Measurements from ENCODE around the gene INSIG1. TPM values are rescaled to one million over a fixed set of nuclear protein-coding genes. Genes with fewer than 3 reads are reported as not detected.

Gene INSIG1
- total RNA-seq, 4 donors from 2014 or later = 36.3 to 147 (median 100) TPM

DNA sequence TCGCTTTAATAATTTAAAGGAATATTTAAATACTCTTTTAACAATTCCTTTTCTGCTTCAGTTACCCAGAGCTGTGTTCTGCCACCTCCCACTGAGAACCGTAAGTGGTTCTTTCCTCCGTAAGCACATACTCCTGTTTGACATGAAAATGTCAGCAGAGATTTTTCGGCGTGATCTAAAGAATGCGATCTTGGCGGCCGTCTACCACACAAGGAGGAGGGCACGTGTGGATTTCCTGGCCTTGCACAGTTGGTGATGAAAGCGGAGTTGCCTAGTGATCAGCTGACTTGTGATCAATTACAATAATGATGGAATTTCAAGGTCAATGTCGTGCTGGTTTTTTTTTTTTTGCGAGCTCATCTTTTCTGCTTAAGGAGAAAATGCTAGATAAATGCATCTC lies 35.6 kb upstream of the INSIG1 start:
- TF ChIP-seq, protein P1, sequence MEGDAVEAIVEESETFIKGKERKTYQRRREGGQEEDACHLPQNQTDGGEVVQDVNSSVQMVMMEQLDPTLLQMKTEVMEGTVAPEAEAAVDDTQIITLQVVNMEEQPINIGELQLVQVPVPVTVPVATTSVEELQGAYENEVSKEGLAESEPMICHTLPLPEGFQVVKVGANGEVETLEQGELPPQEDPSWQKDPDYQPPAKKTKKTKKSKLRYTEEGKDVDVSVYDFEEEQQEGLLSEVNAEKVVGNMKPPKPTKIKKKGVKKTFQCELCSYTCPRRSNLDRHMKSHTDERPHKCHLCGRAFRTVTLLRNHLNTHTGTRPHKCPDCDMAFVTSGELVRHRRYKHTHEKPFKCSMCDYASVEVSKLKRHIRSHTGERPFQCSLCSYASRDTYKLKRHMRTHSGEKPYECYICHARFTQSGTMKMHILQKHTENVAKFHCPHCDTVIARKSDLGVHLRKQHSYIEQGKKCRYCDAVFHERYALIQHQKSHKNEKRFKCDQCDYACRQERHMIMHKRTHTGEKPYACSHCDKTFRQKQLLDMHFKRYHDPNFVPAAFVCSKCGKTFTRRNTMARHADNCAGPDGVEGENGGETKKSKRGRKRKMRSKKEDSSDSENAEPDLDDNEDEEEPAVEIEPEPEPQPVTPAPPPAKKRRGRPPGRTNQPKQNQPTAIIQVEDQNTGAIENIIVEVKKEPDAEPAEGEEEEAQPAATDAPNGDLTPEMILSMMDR (IDR thresholded peaks at IDR 0.05) = no peak
- no peak for TF ChIP-seq POLR2A (IDR thresholded peaks at IDR 0.05)
- no peak for DNase-seq
- H3K9me3 ChIP-seq = no peaks in the 10 kb centered on the region
- H3K27ac ChIP-seq = no peak overlapping the region
- H3K4me1 ChIP-seq = no peaks in the 10 kb centered on the region
- no peak overlapping the region for H3K4me3 ChIP-seq
- no peaks in the 10 kb centered on the region for H3K27me3 ChIP-seq
- no peaks in the 10 kb centered on the region for H3K36me3 ChIP-seq

DNA sequence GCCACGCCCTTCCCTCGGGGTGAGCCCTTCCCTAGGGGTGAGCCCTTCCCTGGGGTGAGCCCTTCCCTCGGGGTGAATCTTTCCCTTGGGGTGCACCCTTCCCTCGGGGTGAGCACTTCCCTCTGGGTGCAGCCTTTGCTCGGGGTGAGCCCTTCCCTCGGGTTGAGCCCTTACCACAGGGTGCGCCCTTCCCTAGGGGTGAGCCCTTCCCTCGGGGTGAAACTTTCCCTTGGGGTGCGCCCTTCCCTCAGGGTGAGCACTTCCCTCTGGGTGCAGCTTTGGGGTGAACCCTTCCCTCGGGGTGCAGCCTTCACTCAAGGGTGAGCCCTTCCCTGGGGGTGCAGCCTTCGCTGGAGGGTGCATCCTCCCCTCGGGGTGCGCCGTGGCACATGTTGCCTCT lies 34.6 kb upstream of the INSIG1 start:
- Histone ChIP-seq H3K36me3 (no peaks in the 10 kb centered on the region), H3K27me3 (no peaks in the 10 kb centered on the region), H3K9me3 (no peaks in the 10 kb centered on the region), H3K4me1 (no peaks in the 10 kb centered on the region), H3K27ac (no peak overlapping the region), H3K4me3 (no peak overlapping the region)
- TF ChIP-seq POLR2A (IDR thresholded peaks at IDR 0.05) = no peak
- TF ChIP-seq, protein P1 (IDR thresholded peaks at IDR 0.05) = no peak
- DNase-seq = peak in 1 of 3 donors; percentile 31

DNA sequence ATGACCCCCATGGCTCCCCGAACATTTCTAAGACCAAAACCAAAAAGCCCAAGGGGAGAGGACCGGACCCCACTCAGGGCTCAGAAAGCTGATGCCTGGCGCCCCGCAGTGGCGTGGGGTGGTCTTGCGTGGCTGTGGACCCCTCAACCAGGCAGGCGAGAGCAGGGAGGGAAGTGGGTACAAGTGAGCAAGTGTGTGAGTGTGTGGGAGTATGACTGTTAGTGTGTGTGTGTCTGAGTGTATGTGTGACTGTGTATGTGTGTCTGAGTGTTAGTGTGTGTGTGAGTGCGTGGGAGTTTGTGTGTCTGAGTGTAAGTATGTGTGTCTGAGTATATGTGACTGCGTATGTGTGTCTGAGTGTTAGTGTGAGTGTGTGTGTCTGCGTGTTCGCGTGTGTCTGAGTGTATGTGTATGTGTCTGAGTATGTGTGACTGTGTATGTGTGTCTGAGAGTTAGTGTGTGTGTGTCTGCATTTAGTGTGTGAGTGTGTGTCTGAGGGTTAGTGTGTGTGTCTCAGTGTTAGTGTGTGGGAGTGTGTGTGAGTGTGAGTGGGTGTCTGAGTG lies 34.0 kb upstream of the INSIG1 start:
- DNase-seq = peak in 1 of 3 donors; percentile 16
- Histone ChIP-seq H3K4me1 (no peaks in the 10 kb centered on the region), H3K4me3 (no peak overlapping the region), H3K36me3 (no peaks in the 10 kb centered on the region), H3K27me3 (no peaks in the 10 kb centered on the region), H3K9me3 (no peaks in the 10 kb centered on the region), H3K27ac (no peak overlapping the region)
- TF ChIP-seq, protein P1 (IDR thresholded peaks at IDR 0.05) = no peak
- TF ChIP-seq POLR2A (IDR thresholded peaks at IDR 0.05) = no peak

DNA sequence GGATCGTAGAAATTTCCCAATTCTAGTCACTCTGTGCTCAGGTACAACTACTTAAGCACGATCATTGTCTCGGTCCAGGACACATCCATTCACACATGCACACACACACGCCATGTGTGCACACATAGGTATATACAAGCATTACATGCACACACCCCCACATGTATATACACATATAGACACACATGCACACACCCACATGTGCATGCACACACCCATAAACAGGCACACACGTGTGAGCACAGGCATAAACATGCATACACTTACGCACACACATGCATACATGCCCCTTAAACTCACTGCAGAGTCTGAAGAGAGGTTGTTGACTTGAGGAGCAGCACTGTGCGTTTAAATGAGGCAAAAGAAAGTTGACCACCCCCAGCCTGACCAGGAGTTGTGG lies 32.5 kb upstream of the INSIG1 start:
- Histone ChIP-seq H3K27me3 (no peaks in the 10 kb centered on the region), H3K9me3 (no peaks in the 10 kb centered on the region), H3K36me3 (no peaks in the 10 kb centered on the region), H3K4me1 (no peaks in the 10 kb centered on the region), H3K27ac (no peak overlapping the region), H3K4me3 (no peak overlapping the region)
- no peak for TF ChIP-seq POLR2A (IDR thresholded peaks at IDR 0.05)
- TF ChIP-seq, protein P1 (IDR thresholded peaks at IDR 0.05) = no peak
- DNase-seq = no peak

DNA sequence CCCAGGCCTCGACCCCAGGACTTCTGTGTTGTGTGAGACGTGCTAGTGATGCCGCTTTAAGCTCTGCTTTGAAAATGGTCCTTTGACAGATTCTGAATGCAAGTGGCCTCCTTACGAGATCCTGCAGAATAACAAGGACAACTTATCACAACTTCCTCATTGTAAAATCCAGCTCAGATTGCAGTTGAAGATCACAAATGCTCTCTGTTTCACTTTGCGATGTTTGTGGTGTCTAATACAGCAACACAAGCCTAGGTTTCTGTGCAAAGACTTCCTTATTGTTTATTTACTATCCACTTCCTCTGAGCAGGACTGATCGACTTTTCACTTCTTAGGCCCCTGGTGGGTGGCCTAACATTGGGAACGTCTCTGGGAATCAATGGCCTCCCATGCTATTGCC lies 31.7 kb upstream of the INSIG1 start:
- Histone ChIP-seq H3K4me1 (no peaks in the 10 kb centered on the region), H3K27ac (no peak overlapping the region), H3K9me3 (no peaks in the 10 kb centered on the region), H3K27me3 (no peaks in the 10 kb centered on the region), H3K4me3 (no peak overlapping the region), H3K36me3 (no peaks in the 10 kb centered on the region)
- DNase-seq = no peak
- TF ChIP-seq POLR2A (IDR thresholded peaks at IDR 0.05) = no peak
- TF ChIP-seq, protein P1 (IDR thresholded peaks at IDR 0.05) = no peak

DNA sequence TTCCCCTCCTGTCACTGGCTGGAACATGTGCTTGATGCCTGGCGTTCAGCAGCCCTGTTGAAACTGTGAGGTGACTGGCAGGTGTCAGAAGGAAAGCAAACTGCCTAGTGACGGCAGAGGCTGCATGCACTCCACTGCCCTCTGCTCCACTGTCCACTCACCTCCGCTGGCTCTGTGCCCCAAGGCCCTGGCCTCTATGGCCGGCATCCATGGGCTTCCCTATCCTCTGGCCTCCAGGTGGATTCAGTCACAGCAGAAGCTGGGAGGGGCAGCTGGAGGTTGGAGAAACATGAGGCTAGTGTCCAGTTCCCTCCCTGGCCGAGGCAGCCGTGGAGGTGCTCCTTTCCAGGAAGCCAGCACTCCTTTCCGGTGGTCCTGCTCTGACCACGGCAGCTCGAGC lies 31.2 kb upstream of the INSIG1 start:
- no peak for TF ChIP-seq POLR2A (IDR thresholded peaks at IDR 0.05)
- TF ChIP-seq, protein P1 (IDR thresholded peaks at IDR 0.05) = no peak
- Histone ChIP-seq H3K27me3 (no peaks in the 10 kb centered on the region), H3K4me1 (no peaks in the 10 kb centered on the region), H3K27ac (no peak overlapping the region), H3K36me3 (no peaks in the 10 kb centered on the region), H3K9me3 (no peaks in the 10 kb centered on the region), H3K4me3 (no peak overlapping the region)
- DNase-seq = peak in 1 of 3 donors; percentile 34

All from Peyer's patch (tissue), 4 donors.